Head of caudate nucleus (tissue), 42 donors: ENCODE results near the gene C19orf81.

Experiments
- DNase-seq, 42 donors: peaks; one replicate each; pipeline versions ENCODE4 v3.0.0 to v3.0.0-alpha.2; 2020 to 2021; ENCODE audit warnings: mixed read lengths in 7 of 42
- intact Hi-C: fragments of 100-400 bp; cut with DNase I; formaldehyde crosslinking; loops from one replicate; pipeline ENCODE4 v1.15.0; 2022

The C19orf81 gene

GRCh38 chr19:50654882-50655281 lies 5.6 kb downstream of the C19orf81 start:
- no peak for DNase-seq
- intact Hi-C loops = no loop called here

DNA sequence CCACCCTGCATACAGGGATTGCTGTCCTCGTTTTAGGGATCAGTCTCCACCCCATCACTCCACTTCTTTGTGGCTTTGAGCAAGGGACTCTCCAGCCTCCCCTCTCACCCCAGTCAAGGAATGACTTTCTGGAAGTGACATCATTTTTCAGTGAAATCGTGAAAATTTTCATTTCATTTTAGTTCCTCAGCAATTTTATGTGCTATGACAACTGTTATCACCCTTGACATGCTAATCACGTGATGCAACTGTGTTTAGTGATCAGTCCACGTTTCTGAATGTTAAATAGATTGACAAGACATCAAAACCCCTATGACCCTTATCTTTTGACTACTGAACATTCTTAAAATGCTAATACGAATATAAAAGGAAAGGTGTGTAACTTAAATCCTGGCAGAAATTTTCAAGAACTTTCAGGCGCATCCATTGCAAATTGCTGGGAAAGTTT lies 8.0 kb downstream of the C19orf81 start:
- intact Hi-C loops = no loop called here
- DNase-seq = no peak

DNA sequence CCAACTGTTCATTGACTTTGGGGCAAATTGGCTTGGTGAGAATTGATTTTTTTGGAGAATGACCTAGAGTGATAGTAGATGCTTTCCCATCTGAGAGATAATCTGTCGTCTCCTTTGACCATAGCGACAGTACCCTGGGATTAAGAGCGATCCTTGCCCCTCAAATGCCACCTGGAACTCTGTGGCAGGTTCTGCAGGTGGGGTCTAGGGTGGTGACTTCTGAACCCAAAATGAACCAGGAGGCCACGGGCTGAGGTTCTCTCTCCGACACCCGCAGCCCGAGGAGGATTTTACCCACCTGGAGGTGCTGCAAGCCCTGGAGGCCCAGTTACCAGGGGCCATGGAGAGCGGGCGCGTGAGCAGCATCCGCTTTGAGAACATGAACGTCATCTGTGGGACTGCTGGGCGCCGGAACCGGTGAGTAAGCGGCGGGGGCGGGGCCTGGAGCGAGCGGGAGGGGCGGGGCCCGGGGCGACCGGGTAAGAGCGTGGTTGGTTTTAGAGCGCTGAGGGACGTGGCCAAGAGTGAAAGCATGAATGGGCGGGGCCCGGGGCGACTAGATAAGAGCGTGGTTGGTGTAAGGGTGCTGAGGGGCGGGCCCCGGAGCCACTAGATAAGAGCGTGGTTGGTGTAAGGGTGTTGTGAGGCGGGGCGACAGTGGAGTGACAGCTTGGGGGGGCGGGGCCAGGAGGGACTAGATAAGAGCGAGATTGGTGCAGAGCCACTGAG lies 8.6 kb downstream of the C19orf81 start:
- intact Hi-C loops = no loop called here
- peak; percentile 91 to 100 (median 98) for DNase-seq

GRCh38 chr19:50658441-50659317 lies 9.4 kb downstream of the C19orf81 start:
- peak; percentile 75 to 95 (median 88) for DNase-seq
- intact Hi-C loops = no loop called here

DNA sequence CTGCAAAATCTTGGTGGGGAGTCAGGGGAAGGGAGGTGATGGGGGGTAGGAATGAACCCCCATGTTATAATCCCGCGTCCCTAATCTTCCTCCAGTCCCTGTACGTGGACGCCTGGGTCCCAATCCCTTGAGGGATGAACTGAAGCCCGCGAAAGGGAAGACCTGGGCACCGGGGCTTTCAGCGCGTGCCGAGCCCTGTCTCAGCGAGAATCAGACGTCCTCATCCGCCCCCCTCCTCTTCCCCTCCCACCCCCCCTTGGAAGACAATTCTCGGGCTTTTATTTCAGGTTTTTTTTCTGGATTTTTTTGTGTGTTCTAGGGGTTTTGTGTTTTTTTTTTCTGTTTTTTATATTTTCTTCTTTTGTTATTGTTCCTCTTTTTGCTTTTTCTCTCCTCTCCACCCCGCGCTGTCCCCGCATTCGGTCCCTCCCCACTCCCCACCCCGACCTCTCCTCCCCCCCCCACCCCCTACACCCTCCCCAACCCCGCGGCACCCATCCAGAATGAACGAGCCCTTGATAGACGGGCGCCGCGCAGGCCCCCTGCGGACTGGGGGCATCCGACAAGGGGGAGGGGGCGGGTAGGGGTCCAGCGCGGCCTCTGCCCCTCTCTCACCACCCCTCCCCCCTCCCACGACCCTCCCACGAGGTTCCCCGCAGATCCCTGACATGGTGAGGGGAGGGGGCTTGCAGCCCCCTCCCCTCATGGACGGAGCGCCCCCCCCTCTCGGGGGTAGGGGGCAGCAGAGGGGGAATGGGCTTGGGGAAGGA lies 10.3 kb downstream of the C19orf81 start:
- peak in 1 of 42 donors; percentile 20 for DNase-seq
- intact Hi-C loops = no loop called here

- no peak for DNase-seq
- intact Hi-C loops = no loop called here
Measured at GRCh38 chr19:50660088-50660366, 10.8 kb downstream of the C19orf81 start.

- intact Hi-C loops = no loop called here
- no peak for DNase-seq
Measured at GRCh38 chr19:50661023-50661422, 11.8 kb downstream of the C19orf81 start.

DNA sequence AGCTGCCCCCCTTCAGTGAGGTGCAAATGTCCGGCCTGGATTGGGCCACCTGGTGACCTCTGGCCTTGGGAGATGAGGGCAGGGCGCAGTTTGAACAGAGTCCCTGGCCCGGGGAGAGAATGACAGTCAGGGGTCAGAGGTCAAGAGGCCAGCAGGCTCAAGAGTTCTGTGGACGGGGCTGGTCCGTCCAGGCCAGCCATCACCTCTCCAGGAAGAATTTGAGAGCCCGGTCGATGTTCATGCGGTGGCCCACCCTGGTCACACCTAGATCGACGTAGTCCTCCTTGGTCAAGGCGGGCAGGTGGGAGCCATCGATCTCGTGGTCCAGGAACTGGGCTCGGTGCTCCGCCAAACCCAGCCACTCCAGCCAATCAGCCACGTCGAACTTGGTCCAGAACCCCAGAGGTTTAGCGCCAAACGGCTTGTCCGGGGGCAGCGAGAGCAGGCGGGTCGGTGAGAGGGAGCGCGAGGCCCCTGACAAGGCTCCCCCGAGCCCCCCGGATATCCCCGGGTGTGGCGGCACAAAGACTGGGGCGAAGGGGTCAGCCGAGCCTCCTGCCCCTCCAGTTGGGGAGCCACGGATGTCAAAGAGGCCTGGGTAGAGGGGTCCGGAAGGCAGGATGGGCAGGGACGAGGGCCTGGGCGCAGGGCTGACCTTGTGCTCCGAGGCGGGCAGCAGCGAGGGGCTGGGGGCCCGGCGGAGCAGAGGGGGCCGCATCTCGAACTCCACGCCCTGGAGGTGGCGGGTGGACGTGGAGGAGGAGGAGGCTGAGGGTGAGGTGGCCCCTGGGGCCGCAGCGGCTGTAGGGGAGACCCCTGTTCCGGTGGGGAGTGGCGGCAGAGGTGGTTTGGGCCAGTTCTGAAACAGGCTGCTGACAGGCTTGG lies 12.8 kb downstream of the C19orf81 start:
- DNase-seq = no peak
- intact Hi-C loops = no loop called here

- DNase-seq = no peak
- intact Hi-C loops = no loop called here
Measured at GRCh38 chr19:50662651-50663481, 13.6 kb downstream of the C19orf81 start.

DNA sequence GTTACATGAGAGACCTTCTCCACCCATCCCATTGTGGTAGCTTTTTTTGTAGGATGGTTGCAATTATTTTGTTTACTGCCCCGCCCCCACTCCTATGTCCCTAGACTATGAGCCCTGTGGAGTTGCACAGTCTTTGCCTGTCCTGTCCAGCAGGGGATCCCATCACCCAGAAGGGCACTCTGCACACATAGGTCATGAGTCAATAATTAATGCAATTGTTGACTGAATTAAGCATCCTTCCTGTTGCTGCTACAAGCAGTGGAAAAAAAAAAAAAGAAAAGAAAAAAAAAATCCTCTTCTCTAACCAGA lies 14.2 kb downstream of the C19orf81 start:
- no peak for DNase-seq
- intact Hi-C loops = no loop called here

- intact Hi-C loops = no loop called here
- DNase-seq = no peak
Measured at GRCh38 chr19:50664204-50664603, 15.0 kb downstream of the C19orf81 start.

GRCh38 chr19:50666346-50667176 lies 17.3 kb downstream of the C19orf81 start:
- no peak for DNase-seq

GRCh38 chr19:50667177-50667758 lies 18.0 kb downstream of the C19orf81 start:
- intact Hi-C loops = loop anchor here (5.0 kb wide), 1 partner anchor 115 kb away; no protein-coding TSS in a partner anchor
- no peak for DNase-seq

More at GRCh38 chr19:50666346-50667176, 17.3 kb downstream of the C19orf81 start:
- intact Hi-C loops = loop anchor here (5.0 kb wide), 1 partner anchor 116 kb away; no protein-coding TSS in a partner anchor

- intact Hi-C loops = loop anchor here (5.0 kb wide), 1 partner anchor 115 kb away; no protein-coding TSS in a partner anchor
- no peak for DNase-seq
Measured at GRCh38 chr19:50667759-50668231, 18.6 kb downstream of the C19orf81 start.

GRCh38 chr19:50668416-50668815 lies 19.2 kb downstream of the C19orf81 start:
- no peak for DNase-seq
- intact Hi-C loops = loop anchor here (5.0 kb wide), 1 partner anchor 114 kb away; no protein-coding TSS in a partner anchor

DNA sequence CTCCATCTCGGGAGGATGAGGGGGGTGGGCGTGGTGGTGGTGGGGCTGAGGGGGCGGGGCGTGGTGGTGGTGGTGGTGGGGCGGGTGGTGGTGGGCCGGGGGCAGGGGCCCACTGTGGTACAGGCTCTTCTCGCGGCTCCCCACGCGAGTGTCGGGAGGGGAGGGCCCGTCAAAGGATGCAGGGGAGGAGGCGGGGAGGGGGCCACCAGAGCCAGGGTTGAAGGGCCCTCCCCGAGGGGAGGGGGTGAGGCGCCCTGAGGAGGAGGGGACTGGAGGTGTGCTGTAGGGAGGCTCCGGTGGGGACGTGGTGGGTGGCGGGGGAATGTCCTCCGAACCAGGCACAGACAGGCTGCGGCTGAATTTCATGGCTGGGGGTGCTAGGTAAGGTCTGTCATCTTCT lies 19.6 kb downstream of the C19orf81 start:
- intact Hi-C loops = loop anchor here (5.0 kb wide), 1 partner anchor 113 kb away; no protein-coding TSS in a partner anchor
- no peak for DNase-seq
